GM21786 (cell line): ENCODE measurements around the gene PRKACG.
"Not testable (repeated sequence)": the region's sequence is repeated elsewhere in the genome, so short reads cannot be mapped to it uniquely, and the experiment has no call there.

Experiments
- ATAC-seq: cut with Tn5 transposase; IDR thresholded peaks from one replicate; pipeline ENCODE4 v1.9.1; 2021; ENCODE audit not compliant: unreplicated experiment

The PRKACG gene

GRCh38 chr9:69014013-69014412 lies at the start of gene PRKACG:
Gene PRKACG, minus strand, starts transcription at chr9:69014113. Its CDS starts 21 bp downstream, at chr9:69014092.
- no peak for ATAC-seq

DNA sequence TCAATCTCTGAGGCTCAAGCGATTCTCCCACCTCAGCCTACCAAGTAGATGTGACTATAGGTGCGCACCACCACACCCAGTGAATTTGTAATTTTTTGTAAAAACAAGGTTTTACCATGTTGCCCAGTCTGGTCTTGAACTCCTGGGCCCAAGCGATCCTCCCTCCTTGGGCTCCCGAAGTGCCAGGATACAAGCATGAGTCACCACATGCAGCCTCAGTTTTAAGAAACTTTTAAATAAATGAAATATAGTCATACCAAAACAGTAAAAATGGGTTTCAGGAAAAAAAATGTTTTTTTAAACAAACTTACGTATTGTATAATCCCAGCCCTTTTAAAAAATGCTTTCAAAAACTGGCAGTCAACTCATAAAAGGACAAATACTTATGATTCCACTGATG lies 48.3 kb upstream of the PRKACG start:
- ATAC-seq: no peak

- ATAC-seq: no peak
Measured at GRCh38 chr9:69060766-69061165, 46.9 kb upstream of the PRKACG start.

- ATAC-seq: no peak
Measured at GRCh38 chr9:69058101-69058500, 44.2 kb upstream of the PRKACG start.

DNA sequence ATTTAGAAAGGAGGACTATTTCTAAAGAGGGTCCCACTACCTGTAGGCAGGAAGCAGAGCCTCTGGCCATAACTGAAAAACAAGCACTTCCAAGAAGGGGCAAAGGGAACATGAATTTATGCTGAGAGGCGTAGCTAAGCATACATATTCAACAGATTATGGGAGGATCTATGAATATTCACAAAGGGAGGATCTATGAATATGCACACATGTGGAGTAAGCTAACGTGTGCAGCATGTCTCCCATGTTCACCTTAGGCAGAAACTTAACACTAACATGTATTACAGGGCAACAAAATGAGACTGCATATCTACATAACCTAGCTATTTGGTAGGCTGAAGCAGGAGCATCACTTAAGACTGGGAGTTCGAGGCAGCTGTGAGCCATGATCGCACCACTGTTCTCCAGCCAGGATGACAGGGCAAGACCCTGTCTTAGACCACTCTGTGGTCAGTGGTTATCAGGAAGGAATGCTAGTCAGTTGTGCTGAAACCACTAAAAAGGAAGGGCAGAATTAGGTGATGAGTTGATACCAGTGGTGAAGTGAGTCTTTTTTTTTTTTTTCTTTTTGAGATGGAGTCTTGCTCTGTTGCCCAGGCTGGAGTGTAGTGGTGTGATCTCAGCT lies 42.4 kb upstream of the PRKACG start:
- ATAC-seq: no peak

DNA sequence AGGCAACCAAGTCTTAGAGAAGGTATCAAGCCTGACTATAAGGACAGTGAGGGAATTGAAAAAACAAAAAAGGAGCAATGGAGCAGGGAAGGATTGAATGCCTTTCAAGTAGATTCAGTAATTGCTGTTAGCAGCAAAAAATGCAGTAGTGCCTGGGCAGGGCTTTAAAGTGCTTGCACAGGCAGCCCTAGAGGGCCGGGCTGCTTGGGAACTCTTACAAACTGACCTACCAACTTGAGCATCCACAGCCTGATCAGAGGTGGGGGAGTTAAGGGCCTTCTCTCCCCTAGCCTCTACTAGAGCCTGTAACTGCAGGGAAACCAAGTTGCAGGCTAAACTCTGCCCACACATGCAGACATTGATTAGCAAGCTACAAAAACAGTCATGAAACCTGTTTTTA lies 41.1 kb upstream of the PRKACG start:
- no peak for ATAC-seq

GRCh38 chr9:69050936-69051335 lies 37.0 kb upstream of the PRKACG start:
- not testable (repeated sequence) for ATAC-seq

DNA sequence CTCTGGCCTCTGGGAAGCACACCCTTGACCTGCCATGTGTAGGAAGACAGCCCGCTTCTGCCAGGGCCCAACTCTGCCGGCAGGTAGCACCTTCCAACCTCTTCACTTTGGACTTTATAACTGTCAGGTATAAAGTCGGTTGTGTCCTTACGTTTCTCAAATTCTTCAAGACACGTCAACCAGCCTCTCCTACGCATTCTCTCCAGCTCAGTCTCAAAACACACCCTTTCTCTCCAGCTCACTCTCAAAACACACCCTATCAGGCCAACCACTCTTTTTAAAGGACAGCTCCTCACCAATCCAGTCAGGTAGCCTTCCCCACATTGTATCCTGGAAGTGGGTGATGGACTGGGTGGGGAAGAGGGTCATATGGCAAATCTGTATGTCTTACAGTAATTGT lies 35.2 kb upstream of the PRKACG start:
- ATAC-seq: no peak

DNA sequence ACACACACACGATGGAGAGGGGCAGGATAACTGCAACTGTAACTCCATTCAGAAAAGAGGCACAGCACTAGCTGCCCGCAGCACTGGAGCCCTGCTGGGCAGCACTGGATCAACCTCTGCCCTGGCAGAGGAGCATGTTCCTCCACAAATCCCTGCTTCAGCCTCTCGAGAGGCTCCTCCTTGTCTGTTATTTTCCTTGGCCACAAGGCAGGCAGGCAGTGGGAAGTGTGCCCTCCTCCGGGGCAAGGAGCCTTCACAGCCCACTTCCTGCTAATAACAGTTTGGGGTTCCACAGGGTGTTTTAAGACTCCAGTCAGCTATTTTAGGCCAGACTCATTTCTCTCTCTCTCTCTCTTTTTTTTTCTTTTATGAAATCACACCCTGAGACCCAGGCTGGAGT lies 33.5 kb upstream of the PRKACG start:
- ATAC-seq: no peak

DNA sequence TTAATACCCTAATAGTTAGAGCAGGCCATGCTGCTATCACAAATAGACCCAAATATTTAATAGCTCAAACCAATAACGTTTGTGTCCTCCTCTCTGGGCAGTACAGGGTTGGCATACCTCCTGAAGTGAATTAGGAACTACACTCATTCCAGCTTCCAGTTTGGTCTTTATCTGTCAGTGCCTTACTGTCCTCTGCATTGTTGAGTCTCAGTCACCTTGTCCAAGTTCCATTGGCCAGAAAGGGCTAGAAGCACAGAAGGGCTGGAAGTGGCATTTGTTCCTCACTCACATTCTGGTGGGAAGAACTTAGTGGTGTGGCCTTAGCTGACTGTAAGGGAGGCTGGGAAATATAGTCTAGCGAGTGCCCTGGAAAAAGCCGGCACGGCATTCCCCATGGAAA lies 32.8 kb upstream of the PRKACG start:
- ATAC-seq: no peak

DNA sequence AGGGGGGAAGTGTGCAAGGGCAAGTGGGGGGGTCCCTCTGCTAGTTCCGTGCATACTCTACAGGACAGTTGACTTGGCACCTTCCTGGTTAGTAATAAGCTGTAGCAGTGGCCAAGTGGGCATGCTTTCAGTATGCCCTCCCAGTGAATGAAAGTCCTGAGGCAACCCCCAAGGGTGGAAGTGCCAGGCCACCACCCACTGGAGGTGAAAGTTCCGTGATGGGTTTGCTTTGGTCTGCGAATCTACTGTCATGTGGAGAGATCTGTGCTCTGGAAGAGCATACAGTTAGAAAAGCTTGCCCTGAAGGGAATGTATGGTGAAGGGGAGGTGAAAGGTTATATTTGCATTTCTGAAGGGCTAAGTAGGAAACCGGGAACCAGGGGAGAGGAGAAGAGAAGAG lies 31.9 kb upstream of the PRKACG start:
- ATAC-seq: no peak

DNA sequence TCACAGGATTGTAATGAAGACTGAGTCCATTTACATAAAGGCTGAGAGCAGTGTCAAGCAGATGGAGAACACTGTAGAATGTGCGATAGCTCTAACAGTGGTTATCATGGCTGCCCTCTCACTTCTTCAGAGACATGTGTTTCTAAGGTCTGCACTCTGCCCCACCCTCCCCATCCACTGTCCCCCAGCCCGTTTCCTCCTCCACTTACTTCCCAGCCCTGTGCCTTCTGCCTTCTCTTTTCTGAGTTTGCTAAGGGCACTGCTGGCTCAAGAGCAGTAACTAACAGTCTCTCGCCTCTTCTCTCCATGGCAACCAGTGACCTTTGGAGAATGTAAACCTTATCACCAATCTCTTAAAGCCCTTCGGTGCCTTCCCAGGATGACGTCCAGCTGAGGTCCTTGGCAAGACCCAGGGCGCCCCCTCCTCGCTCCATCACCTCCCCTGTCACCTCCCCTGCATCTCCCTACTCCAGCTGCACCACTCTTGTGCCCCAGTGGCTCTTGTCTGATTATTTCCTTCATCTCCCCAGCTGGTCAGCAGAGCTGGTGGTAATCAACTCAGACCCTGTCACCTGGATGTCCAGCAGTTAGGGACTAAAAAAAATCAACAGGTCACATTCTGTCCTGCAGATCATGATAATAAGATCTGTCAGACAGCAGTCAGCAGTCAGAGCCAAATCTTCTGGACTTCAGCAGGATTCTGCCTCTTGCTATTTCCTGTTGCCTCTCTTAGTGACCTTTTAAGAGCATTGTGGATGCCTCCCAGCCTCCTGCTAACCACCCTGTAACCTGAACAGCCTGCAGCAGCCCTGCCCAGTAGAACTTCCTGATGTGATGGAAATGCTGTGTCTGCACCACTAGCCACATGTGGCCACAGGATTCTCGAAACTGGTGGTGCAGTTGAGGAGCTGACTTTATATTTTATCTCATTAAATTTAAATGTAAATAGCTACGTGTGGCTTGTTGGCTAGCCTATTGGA lies 30.6 kb upstream of the PRKACG start:
- ATAC-seq: no peak

DNA sequence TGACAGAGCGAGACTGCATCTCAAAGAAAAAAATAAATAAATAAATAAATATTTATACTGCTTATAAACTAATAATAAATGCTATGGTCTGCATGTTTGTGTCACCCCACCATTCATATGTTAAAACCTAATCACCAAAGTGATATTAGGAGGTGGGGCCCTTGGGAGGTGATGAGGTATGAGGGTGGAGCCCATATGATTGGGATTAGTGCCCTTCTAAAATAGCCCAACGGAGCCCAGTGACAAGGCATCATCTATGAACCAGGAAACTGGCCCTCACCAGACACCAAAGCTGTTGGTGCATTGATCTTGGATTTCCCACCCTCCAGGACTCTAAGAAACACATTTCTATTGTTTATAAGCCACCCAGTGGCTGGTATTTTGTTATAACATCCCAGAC lies 26.7 kb upstream of the PRKACG start:
- no peak for ATAC-seq

DNA sequence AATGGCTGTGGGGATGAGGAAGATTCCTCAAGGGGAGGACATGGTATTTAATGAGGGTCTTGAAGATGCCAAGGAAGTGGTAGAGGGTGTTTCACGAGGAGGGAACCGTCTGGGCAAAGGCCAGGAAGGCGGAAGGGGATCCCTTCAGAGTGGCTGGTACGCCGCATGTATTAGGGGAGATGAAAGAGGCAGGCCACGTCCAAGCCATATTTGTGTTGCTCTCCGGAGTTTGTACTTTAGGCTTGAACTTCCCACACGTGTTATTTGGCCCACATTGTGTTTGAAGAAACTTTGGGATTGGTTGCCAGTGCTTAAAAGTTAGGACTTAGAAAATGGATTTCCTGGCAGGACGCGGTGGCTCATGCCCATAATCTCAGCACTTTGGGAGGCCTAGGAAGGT lies 22.9 kb upstream of the PRKACG start:
- no peak for ATAC-seq

DNA sequence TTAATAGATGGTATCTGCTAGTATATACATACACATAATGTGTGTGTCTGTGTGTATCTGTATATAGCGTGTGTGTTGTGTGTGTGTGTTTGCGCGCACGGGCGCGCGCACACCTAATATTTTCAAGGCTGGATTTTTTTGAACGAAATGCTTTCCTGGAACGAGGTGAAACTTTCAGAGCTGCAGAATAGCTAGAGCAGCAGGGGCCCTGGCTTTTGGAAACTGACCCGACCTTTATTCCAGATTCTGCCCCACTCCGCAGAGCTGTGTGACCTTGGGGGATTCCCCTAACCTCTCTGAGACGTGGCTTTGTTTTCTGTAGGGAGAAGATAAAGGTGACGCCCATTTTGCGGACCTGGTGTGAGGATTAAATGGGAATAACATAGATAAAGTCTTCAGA lies 22.4 kb upstream of the PRKACG start:
- peak; percentile 27 for ATAC-seq

- peak; percentile 95 for ATAC-seq
Measured at GRCh38 chr9:69035438-69036308, 21.8 kb upstream of the PRKACG start, which contains the start of gene FXN. Gene FXN, plus strand, starts transcription at chr9:69035752. Its CDS starts 31 bp downstream, at chr9:69035783.

DNA sequence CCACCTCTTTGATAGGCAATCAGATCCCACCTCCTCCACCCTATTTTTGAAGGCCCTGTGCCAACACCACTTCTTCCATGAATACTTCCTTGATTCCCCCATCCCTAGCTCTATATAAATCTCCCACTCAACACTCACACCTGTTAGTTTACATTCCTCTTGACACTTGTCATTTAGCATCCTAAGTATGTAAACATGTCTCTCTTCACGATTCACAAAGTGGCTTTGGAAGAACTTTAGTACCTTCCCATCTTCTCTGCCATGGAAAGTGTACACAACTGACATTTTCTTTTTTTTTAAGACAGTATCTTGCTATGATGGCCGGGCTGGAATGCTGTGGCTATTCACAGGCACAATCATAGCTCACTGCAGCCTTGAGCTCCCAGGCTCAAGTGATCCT lies 20.2 kb upstream of the PRKACG start:
- ATAC-seq: no peak

DNA sequence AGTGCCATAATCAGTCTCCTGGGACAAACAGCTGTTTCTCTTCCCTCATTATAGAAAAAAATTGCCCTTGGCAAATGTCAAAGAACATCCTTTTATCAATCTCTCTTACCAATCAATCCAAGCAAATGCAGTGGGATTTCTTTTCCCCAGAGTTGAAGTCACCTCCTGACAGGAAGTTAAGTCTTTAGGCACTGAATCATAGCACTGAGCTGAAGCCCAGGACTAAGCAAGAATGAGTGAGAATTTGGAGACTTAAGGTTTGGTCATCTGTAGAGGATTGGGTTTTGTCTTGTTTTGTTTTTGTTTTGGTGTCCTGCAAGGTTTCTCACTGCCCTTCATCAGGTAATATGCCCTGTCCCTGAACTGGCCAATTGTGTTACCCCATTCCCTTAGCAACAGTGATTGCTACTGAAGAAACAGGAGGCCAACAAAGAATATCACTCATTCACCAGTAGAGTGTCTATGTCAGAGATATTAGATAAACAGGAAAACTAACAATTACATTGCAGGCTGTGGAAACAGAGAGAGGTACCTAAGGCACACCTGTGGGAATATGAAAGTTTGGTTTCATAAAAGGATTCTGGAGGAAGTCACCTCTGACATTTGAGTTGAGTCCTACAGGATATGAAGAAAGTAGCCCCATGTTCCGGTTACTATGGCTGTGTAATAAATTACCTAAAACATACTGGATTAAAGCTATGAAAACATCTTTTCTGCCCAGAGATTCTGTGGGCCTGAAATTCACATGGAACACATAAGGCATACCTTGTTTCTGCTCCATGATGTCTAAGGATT lies 17.1 kb upstream of the PRKACG start:
- ATAC-seq: no peak

- no peak for ATAC-seq
Measured at GRCh38 chr9:69029535-69029934, 15.6 kb upstream of the PRKACG start.

GRCh38 chr9:69028754-69029153 lies 14.8 kb upstream of the PRKACG start:
- ATAC-seq: no peak
